Measurements from ENCODE around the gene ELFN1.

The ELFN1 gene

DNA sequence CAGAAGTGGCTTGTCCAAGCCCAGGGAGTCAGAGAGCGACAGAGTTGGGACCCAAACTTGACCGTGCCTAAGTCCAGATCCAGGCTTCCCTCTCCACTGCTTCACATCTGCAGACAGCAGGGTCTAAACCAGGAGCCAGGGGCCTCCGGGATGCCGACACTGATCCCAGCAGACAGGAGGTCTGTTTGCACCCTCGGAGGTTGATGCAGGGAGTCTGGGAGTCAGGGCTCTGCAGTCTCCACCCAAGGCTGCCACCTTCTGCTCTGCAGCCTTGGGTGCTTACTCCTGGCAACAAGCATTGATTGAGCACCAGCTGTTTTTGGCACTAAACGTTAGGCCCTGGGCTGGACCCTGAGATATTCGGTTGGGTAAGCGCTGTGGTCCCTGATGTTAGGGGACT lies 21.0 kb downstream of the ELFN1 start:
- H3K4me3 ChIP-seq (ENCODE audit: low read depth, low read length) = no peak overlapping the region
- DNase-seq (ENCODE audit: low read depth) = no peak

DNA sequence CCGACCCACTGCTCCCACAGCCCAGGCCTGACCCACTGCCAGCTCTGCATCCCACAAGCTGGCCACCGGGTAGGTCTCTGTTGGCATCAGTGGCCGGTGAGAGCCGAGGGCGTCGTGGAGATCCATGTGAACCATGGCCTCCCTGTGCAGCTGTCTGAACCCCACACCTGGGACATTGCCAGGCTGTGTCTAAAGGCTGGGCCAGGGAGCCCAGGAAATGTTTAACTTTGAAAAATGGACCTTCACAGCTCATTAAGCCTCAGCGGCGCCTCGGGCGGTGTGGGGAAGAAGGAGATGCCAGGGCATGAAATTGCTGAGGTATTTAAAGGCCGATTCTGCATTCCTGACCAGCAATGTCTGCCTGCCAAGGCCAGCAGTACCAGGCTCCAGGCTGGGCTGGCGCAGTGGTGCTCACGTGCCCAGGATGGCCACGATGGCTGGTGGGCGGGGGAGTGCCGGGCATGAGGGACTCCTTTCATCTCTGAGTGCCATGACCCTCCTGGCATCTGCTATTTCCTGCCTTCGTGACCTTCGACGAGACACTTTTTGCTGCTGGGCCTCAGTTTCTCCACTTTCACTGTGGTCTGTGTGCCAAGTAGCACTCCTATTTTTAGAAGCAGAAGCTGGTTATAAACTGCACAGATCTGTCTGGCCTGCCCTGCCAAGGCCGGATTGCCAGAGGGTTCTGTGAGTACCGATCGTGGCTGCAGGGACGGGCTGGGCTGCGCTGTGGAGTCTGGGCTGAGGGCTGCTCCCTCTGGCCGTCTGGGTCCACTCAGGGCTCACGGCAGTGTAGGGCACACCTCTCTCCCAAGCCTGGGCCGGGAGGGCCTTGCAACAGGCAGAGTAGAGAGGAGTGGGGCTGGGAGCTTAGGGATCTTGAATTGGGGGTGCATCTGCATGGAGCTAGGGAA lies 21.8 kb downstream of the ELFN1 start:
- TF ChIP-seq, protein P1, sequence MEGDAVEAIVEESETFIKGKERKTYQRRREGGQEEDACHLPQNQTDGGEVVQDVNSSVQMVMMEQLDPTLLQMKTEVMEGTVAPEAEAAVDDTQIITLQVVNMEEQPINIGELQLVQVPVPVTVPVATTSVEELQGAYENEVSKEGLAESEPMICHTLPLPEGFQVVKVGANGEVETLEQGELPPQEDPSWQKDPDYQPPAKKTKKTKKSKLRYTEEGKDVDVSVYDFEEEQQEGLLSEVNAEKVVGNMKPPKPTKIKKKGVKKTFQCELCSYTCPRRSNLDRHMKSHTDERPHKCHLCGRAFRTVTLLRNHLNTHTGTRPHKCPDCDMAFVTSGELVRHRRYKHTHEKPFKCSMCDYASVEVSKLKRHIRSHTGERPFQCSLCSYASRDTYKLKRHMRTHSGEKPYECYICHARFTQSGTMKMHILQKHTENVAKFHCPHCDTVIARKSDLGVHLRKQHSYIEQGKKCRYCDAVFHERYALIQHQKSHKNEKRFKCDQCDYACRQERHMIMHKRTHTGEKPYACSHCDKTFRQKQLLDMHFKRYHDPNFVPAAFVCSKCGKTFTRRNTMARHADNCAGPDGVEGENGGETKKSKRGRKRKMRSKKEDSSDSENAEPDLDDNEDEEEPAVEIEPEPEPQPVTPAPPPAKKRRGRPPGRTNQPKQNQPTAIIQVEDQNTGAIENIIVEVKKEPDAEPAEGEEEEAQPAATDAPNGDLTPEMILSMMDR (IDR thresholded peaks at IDR 0.05; ENCODE audit: control insufficient read depth, extremely low read depth, insufficient read depth) = no peak
- DNase-seq (ENCODE audit: low read depth) = no peak
- H3K4me3 ChIP-seq (ENCODE audit: low read depth, low read length) = no peak overlapping the region

More for the DNA sequence above, 21.0 kb downstream of the ELFN1 start:
- TF ChIP-seq, protein P1 (IDR thresholded peaks at IDR 0.05; ENCODE audit: control insufficient read depth, extremely low read depth, insufficient read depth) = no peak

DNA sequence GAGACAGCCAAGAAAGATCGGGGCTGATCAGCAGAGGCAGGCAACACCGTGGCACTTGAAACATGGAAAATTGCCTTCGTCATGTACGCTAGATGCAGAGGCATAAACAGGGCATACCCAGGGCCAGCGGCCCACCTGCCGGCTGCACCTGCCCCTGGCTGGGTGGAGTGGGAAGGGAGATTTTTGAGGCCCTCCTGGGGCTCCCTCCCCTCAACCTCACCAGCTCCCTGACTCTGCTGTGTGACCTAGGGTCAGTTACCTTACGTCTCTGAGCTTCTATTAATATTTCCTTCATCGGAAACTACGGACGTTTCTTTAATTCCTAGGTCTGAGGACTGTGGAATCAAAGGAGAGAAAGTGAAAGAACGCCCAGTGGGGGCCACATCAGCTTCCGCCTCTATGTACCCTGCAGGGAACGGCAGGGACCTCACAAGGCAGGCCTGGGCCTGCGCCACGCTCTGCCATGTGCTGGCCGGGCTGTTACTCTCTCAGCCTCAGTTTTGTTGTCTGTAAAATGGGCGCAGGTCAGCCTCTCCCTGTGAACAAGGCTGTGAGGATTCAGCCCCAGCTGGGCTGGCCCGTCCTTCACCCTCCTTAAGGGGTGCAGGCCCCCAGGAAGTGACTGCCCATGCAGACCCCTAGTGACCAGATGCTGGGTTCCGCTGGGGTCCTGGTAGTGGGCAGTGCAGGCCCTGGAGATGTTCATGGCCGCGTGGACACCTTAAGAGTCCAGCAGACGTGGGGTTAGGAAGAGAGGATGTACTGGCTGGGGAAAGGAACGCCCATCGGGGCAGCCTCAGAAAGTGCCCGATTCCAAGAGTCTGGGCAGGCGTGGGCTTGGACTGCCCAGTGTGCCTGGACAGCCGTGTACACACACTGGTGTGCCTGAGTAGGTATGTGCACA lies 22.7 kb downstream of the ELFN1 start:
- TF ChIP-seq, protein P1 (IDR thresholded peaks at IDR 0.05; ENCODE audit: control insufficient read depth, extremely low read depth, insufficient read depth) = no peak
- DNase-seq (ENCODE audit: low read depth) = no peak

DNA sequence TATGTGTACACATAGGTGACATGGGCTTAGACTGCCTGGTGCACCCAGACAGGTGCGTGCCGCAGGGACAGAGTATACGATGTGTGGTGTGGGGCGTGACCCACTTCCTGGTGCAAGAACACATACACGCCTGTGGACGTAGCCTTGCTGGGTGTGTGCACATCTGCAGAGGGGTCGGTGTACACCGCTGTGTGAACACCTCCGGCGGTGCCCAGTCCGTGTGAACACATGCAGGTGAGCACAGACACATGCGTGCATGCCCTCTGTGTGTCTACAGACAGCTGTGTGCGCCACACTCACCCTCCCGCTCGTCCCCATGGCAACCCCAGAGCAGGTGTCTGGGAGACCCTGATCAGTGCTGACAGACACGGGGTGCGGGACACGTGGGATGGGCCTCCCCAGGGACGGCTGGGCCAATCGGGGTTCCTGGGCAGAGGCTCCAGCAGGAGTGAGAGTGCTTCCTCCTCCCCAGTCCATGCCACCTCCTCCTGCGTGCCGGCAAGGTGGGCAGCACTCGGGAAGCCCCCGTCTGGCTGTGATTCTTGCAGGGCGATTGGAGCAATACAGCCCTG lies 23.4 kb downstream of the ELFN1 start:
- TF ChIP-seq, protein P1 (IDR thresholded peaks at IDR 0.05; ENCODE audit: control insufficient read depth, extremely low read depth, insufficient read depth) = no peak
- H3K4me3 ChIP-seq (ENCODE audit: low read depth, low read length) = no peak overlapping the region
- no peak for DNase-seq (ENCODE audit: low read depth)

More for the DNA sequence above, 22.7 kb downstream of the ELFN1 start:
- H3K4me3 ChIP-seq (ENCODE audit: low read depth, low read length) = no peak overlapping the region

DNA sequence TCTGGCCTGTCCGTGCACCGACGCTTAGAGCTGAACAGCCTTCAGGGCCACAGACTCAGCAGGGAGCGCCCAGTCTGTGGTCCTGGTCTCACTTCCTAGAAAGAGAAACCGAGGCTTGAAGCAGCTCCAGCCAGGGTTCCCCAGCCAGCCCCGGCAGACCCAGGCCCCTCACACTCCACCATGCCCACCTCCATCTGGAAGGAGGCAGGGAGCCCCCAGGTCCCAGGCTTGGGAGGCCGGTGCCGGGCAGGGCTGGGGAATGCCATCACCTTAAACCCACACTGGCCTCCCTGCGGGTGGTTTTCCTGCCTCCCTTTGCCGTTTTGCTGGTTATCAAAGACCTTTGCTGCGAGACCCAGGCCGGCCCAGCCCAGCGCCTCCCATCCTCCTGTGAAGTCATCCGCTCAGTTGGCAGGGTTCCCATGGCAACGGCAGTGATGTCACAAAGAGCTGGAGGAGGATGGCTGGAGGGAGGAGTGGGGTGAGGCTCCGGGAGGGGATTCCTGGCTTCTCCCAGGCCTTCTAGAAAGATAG lies 24.0 kb downstream of the ELFN1 start:
- H3K4me3 ChIP-seq (ENCODE audit: low read depth, low read length) = no peak overlapping the region
- no peak for DNase-seq (ENCODE audit: low read depth)
- TF ChIP-seq, protein P1 (IDR thresholded peaks at IDR 0.05; ENCODE audit: control insufficient read depth, extremely low read depth, insufficient read depth) = no peak
